NCI-H2196 (cell line): ENCODE data around the gene MYO7B.

Source experiments
- DNase-seq: peaks from one replicate; lab custom pipeline; 2025; ENCODE audit not compliant: unreplicated experiment; lab: John Stamatoyannopoulos, UW

The MYO7B gene

GRCh38 chr2:127634626-127635379, 99.3 kb downstream of the MYO7B start:
- no peak for DNase-seq

- no peak for DNase-seq
These were observed 100.1 kb downstream of the MYO7B start for GRCh38 chr2:127635380-127636237.

GRCh38 chr2:127636248-127637235, 101.1 kb downstream of the MYO7B start:
- DNase-seq: no peak

- DNase-seq: no peak
These were observed 101.8 kb downstream of the MYO7B start for GRCh38 chr2:127637236-127637630.

GRCh38 chr2:127637725-127638252, 102.3 kb downstream of the MYO7B start:
- DNase-seq: no peak

GRCh38 chr2:127638361-127639110, 103.1 kb downstream of the MYO7B start:
- no peak for DNase-seq

- no peak for DNase-seq
These were observed 103.6 kb downstream of the MYO7B start for GRCh38 chr2:127639111-127639474.

- DNase-seq: no peak
These were observed 104.9 kb downstream of the MYO7B start for GRCh38 chr2:127640082-127641072.

GRCh38 chr2:127641133-127641532, 105.7 kb downstream of the MYO7B start:
- no peak for DNase-seq

- DNase-seq: no peak
These were observed 106.5 kb downstream of the MYO7B start for GRCh38 chr2:127641846-127642507.

GRCh38 chr2:127642706-127643438, 107.4 kb downstream of the MYO7B start:
- DNase-seq: no peak

- DNase-seq: no peak
These were observed 108.1 kb downstream of the MYO7B start for GRCh38 chr2:127643439-127644065.

- DNase-seq: no peak
These were observed 108.9 kb downstream of the MYO7B start for GRCh38 chr2:127644066-127645025.

- DNase-seq: no peak
These were observed 109.5 kb downstream of the MYO7B start for GRCh38 chr2:127645026-127645394.

GRCh38 chr2:127645395-127646291, 110.2 kb downstream of the MYO7B start, which contains the start of gene GPR17:
TSS of gene GPR17 (plus strand) at chr2:127646153. CDS start at chr2:127650736, 4,583 bp downstream.
- no peak for DNase-seq
